Loucy (cell line): ENCODE measurements around the gene SDK1.

Experiments used
- H2AFZ ChIP-seq: fragments of 200-600 bp; sonication (generic); 2 replicates; pipeline ENCODE4 v1.6.0; 2016; ENCODE audit warnings: antibody characterized with exemption, mild to moderate bottlenecking, low read length, moderate library complexity
- H3F3A ChIP-seq: fragments of 200-600 bp; 2 replicates; pipeline ENCODE4 v1.6.0; 2016; ENCODE audit warnings: antibody characterized with exemption, low read depth, mild to moderate bottlenecking
- H3K27me3 ChIP-seq: fragments of 200-600 bp; sonication (generic); 2 replicates; pipeline ENCODE4 v1.6.1; 2014; ENCODE audit warnings: low read length, mild to moderate bottlenecking; ENCODE audit not compliant: insufficient read depth, poor library complexity, severe bottlenecking
- H3K36me3 ChIP-seq: fragments of 200-600 bp; sonication (generic); 2 replicates; pipeline ENCODE4 v1.6.1; 2016; ENCODE audit warnings: low read length; ENCODE audit not compliant: insufficient read depth
- H3K4me1 ChIP-seq: fragments of 200-600 bp; sonication (generic); 2 replicates; pipeline ENCODE4 v1.5.1; 2014; ENCODE audit warnings: low read length, mild to moderate bottlenecking; ENCODE audit not compliant: insufficient read depth, poor library complexity, severe bottlenecking
- H3K4me2 ChIP-seq: fragments of 200-600 bp; sonication (generic); 2 replicates; pipeline ENCODE4 v1.6.0; 2014; ENCODE audit warnings: antibody characterized with exemption, low read length, low read depth, mild to moderate bottlenecking; ENCODE audit not compliant: poor library complexity, severe bottlenecking
- H3K4me3 ChIP-seq: fragments of 200-600 bp; sonication (generic); 2 replicates; pipeline ENCODE4 v1.5.1; 2014; ENCODE audit warnings: low read length, mild to moderate bottlenecking, mixed read lengths; ENCODE audit not compliant: poor library complexity, severe bottlenecking
- H3K79me2 ChIP-seq: fragments of 200-600 bp; sonication (generic); 2 replicates; pipeline ENCODE4 v1.6.1; 2014; ENCODE audit warnings: low read length; ENCODE audit not compliant: insufficient read depth
- H3K9ac ChIP-seq: fragments of 200-600 bp; sonication (generic); 2 replicates; pipeline ENCODE4 v1.6.0; 2014; ENCODE audit warnings: mild to moderate bottlenecking, low read depth, low read length, moderate library complexity; ENCODE audit not compliant: poor library complexity, severe bottlenecking
- H3K9me2 ChIP-seq: fragments of 200-600 bp; sonication (generic); replicated peaks from 2 replicates; pipeline ENCODE4 v1.6.1; 2016; ENCODE audit warnings: low read depth, low read length, mixed read lengths
- H3K9me3 ChIP-seq: fragments of 200-600 bp; sonication (generic); 2 replicates; pipeline ENCODE4 v1.6.1; 2014; ENCODE audit warnings: mild to moderate bottlenecking, antibody characterized with exemption, low read length, low read depth; ENCODE audit not compliant: insufficient read depth
- H4K20me1 ChIP-seq: fragments of 200-600 bp; sonication (generic); 2 replicates; pipeline ENCODE4 v1.6.0; 2014; ENCODE audit warnings: antibody characterized with exemption, low read length, mild to moderate bottlenecking; ENCODE audit not compliant: insufficient read depth, poor library complexity, severe bottlenecking
- CTCF ChIP-seq: fragments of 200-600 bp; sonication (generic); conservative IDR thresholded peaks from 2 replicates; pipeline ENCODE4 v1.5.1; 2014; ENCODE audit warnings: mild to moderate bottlenecking, antibody characterized with exemption, low read length
- EZH2phosphoT487 ChIP-seq: fragments of 200-600 bp; IDR thresholded peaks from 2 replicates; pipeline ENCODE4 v1.6.1; 2018; ENCODE audit warnings: antibody characterized with exemption, mild to moderate bottlenecking, moderate library complexity, borderline replicate concordance

SDK1 gene

GRCh38 chr7:3639253-3639652, 338.2 kb downstream of the SDK1 start:
- Histone ChIP-seq H3F3A (no peaks in the 10 kb centered on the region), H3K27me3 (no peaks in the 10 kb centered on the region), H3K4me2 (no peak overlapping the region), H3K79me2 (no peaks in the 10 kb centered on the region), H3K9ac (no peak overlapping the region), H3K4me1 (no peaks in the 10 kb centered on the region), H4K20me1 (no peaks in the 10 kb centered on the region), H3K36me3 (no peaks in the 10 kb centered on the region), H3K9me3 (no peaks in the 10 kb centered on the region), H2AFZ (no peak overlapping the region), H3K9me2 (no peaks in the 10 kb centered on the region), H3K4me3 (no peak overlapping the region)
- no peak for TF ChIP-seq EZH2phosphoT487
- no peak for TF ChIP-seq CTCF

GRCh38 chr7:3641582-3641981, 340.5 kb downstream of the SDK1 start:
- H3K9ac ChIP-seq = no peak overlapping the region
- H3K36me3 ChIP-seq = no peaks in the 10 kb centered on the region
- H3K4me2 ChIP-seq = no peak overlapping the region
- no peak overlapping the region for H2AFZ ChIP-seq
- H3F3A ChIP-seq = no peaks in the 10 kb centered on the region
- H3K4me1 ChIP-seq = no peaks in the 10 kb centered on the region
- H3K79me2 ChIP-seq = no peaks in the 10 kb centered on the region
- H3K9me2 ChIP-seq = no peaks in the 10 kb centered on the region
- no peaks in the 10 kb centered on the region for H4K20me1 ChIP-seq
- H3K4me3 ChIP-seq = no peak overlapping the region
- no peaks in the 10 kb centered on the region for H3K9me3 ChIP-seq
- no peaks in the 10 kb centered on the region for H3K27me3 ChIP-seq
- no peak for TF ChIP-seq CTCF

- no peaks in the 10 kb centered on the region for H3K36me3 ChIP-seq
- no peak overlapping the region for H3K4me2 ChIP-seq
- H3K9me3 ChIP-seq = no peaks in the 10 kb centered on the region
- H4K20me1 ChIP-seq = no peaks in the 10 kb centered on the region
- no peaks in the 10 kb centered on the region for H3K27me3 ChIP-seq
- no peak overlapping the region for H3K4me3 ChIP-seq
- no peaks in the 10 kb centered on the region for H3K79me2 ChIP-seq
- no peaks in the 10 kb centered on the region for H3K9me2 ChIP-seq
- no peak overlapping the region for H2AFZ ChIP-seq
- no peaks in the 10 kb centered on the region for H3K4me1 ChIP-seq
- TF ChIP-seq EZH2phosphoT487 = no peak
- TF ChIP-seq CTCF = no peak
- no peaks in the 10 kb centered on the region for H3F3A ChIP-seq
- no peak overlapping the region for H3K9ac ChIP-seq
Measured at GRCh38 chr7:3643091-3643490, 342.0 kb downstream of the SDK1 start.
